Activated CD4-positive, alpha-beta T cell treated with anti-CD3 and anti-CD28 coated beads, Interleukin-2, amount 50 U/mL, for 4 hours (primary cell): ENCODE results near the gene SLC13A3.

Source experiments
- DNase-seq, 2 experiments: peaks; one replicate each; pipeline ENCODE4 v3.0.0-alpha.2; 2020

Gene SLC13A3

DNA sequence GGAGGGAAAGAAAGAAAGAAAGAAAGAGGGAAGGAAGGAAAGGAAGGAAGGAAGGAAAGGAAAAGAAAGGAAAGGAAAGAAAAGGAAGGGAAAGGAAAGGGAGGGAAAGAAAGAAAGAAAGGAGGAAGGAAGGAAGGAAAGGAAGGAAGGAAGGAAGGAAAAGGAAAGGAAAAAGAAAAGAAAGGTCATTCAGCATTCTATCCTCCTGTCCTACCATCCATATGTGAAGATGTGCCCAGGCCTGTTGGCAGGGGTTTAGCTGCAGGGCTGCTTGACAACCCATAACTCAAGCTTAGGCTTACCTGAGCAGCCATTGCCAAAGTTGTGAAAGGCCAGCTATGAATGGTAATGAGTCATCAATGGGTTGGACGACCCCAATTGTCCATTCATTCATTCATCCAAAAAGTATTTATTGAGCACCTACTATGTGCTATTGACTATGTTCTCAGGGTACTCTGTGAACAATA lies 50.9 kb downstream of the SLC13A3 start:
- DNase-seq: no peak

DNA sequence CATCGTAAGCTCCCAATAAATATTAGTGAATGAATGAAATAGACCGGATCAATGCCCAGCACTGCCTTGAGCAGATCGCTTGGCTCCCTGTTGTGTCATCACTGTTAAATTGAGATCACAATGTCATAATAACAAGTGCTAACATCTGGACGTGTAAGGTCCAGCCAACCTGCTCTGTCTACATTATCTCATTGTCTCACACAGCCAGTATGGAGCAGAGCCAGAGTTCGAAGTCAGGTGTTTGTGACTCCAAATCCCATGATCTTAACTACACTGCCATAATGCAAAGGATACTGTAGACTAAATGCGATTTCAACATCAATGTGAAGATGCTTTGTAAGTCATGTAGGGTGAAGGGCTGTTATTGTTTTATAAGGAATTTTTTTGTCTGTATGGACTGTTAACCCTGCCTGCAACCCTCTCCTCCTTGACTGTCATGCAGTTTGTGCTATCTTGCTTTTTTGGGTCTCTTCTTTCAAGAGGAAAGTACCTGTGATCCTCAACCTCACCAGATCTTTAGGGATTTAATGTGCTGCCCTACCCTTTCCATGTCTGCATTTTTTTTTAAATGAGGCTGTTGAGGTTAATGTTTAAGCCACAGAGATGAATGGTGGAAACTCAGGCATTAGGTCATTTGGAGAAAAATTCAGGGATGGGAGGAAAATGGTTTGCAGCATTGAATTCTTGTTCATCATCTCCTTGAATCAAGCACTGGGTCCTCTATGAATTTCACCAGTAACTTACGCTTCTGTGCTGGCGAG lies 51.9 kb downstream of the SLC13A3 start:
- no peak for DNase-seq

DNA sequence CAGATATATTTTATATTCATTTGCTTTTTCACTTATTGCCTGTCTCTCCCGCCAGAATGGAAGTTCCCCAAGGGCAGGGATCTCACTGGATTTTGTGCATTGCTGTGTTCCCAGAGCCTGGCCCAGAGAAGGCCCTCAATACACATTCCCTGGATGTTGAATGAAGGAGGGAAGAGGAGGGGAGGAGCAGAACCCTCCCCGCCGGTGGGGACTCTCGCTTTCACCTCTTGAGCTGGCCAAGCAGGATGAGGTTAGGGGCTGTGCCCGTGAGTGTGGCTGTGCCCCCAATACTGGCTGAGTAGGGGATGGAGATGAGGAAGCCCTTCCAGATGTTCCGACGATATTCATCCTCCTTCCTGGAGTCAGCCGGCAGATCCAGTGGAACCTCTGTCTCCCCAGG lies 55.3 kb downstream of the SLC13A3 start:
- no peak for DNase-seq

- no peak for DNase-seq
These were observed 56.5 kb downstream of the SLC13A3 start for GRCh38 chr20:46594725-46595124.

DNA sequence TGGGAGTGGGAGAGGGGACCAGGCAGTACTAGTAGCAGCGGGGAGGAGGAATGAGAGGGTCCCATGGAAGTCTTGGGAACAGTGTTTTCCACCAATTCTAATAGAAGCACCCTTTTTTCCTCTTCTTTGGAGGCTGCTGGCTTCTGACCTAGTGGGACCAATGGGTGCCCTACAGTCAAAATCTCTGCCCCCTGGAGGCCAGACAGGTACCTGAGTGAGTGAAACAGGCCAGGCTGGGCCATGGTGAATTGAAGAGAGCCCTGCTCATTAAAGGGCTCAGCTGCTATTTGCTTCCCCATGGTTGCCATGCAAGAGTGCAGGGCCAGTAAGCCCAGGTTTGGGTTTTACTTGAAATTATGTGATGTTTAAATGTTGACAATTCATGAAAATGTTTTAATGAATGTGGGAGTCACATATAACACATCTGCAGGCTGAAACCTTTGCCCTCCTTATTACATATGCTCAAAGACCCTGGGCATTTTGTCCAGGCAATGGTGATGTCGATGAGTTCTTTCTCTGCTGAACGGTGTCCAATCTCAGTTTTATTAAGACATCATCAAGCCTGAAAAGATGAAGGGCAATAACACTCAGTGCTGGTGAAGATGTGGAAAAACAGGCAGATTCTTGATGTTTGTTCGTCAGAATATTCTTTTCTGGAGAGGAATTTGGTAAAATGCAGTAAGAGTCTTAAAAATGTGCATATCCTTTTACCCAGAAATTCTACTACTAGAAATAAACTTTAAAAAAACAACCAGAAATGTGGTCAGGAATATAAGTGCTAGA lies 58.5 kb downstream of the SLC13A3 start:
- DNase-seq: no peak

DNA sequence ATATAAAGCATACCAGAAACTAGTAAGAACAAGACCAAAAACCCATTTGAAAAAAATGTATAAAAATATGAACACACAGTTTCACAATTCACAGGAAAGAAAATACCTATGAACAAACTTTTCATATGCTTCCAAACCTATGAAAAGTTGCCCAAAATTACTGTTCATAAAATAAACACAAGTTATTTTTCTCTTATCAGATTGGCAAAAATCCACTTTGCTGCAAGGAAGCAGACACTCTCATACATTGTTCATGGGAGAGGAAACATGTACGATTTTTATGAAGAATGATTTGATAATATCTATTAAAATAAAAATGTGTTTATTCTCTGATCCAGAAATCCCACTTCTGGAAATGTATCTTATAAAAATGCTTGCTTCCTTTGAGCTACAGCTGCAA lies 60.8 kb downstream of the SLC13A3 start:
- DNase-seq: no peak

- no peak for DNase-seq
These were observed 62.4 kb downstream of the SLC13A3 start for GRCh38 chr20:46588532-46589511.

DNA sequence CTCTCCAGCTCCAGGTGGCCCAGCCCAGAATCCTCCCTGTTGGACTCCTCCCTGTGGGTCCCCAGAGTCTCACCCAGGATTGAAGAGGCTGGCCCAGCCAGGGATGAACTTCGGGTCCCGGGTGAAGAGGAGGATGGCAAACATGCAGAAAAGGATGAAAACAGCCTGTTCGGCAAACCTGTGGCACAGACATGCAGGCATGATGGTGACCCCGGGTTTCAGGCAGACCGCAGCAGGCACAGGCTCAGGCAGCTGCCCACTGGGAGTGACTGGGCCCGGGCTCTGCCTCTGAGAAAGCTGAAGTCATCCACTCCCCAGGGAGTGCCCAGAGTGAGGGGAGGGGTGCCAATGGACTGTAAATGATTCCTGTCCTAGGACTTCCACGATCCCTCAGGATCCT lies 63.3 kb downstream of the SLC13A3 start:
- no peak for DNase-seq

- DNase-seq: no peak
These were observed 64.5 kb downstream of the SLC13A3 start for GRCh38 chr20:46586724-46587123.

DNA sequence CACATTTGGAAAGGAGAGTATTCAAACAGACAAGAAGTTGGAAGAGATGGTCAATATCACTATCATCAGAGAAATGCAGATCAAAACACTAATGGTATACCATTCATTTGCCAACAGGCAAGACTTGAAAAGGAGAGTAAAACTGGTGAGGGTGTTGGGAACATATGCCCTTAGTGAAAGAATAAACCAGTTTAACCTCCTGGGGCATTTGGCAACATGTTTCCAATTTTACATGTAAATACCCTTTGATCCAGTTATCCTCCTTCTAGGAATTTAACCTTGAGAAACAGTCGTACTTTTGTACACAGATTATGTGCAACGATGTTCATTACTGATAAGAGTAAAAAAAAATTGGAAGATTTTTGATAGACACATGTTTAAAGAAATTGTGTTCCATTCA lies 66.8 kb downstream of the SLC13A3 start:
- no peak for DNase-seq

- no peak for DNase-seq
These were observed 67.6 kb downstream of the SLC13A3 start for GRCh38 chr20:46583411-46584214.

DNA sequence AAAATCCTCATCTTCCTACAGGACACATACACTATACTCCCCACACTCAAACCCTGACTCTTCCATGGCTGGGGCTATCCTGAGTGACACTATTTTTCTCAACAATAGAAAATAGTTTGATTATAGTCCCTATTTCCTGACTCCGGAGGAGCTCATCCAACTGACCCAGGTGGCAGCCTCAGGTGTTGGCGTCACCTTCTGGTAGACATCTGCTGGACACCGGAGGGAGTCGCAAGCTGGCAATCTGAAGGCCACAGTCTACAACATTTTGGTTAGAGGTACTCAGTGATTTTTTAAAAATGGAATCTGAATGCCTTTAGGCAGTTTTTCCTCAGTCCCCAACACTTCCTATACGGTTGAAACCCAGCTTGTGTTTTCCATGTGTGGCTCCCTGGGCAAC lies 68.6 kb downstream of the SLC13A3 start:
- DNase-seq: no peak

DNA sequence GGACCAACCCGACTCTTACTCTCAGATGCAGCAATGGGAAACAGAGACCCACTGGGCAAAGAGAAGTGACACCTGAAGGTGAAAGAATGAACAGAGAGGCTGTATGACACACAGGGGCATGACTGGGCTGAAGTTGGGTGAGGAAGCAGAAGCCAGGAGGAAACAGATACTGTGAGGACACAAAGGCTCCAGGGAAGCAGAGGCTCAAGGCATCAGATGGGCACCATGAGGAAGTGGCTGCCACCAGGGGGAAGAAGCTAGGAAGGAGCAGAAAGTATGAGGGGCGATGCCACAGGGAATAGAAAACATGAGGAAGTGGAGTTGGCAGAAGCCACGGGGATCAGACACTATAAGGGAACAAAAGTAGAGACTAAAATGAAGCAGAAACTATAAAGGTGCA lies 69.9 kb downstream of the SLC13A3 start:
- DNase-seq: no peak

GRCh38 chr20:46580613-46581205 lies 70.5 kb downstream of the SLC13A3 start:
- no peak for DNase-seq

DNA sequence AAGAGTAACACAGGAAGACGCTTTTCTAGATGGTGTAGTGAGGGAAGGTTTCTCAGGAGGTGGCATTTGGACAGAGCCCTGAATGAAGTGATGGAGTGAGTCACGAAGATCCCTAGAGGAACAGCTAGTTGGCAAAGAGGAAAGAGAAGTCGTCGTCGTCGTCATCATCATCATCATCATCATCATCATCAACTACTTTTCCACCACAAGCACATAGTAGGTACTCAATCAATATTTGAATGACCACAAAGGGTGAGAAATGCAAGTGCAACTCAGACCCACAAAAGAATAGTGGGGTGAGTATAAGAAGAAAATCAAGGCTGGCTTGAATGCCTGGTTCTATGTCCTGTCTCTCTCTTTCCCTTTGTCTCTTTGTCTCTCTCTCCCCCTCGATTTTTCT lies 72.5 kb downstream of the SLC13A3 start:
- no peak for DNase-seq

DNA sequence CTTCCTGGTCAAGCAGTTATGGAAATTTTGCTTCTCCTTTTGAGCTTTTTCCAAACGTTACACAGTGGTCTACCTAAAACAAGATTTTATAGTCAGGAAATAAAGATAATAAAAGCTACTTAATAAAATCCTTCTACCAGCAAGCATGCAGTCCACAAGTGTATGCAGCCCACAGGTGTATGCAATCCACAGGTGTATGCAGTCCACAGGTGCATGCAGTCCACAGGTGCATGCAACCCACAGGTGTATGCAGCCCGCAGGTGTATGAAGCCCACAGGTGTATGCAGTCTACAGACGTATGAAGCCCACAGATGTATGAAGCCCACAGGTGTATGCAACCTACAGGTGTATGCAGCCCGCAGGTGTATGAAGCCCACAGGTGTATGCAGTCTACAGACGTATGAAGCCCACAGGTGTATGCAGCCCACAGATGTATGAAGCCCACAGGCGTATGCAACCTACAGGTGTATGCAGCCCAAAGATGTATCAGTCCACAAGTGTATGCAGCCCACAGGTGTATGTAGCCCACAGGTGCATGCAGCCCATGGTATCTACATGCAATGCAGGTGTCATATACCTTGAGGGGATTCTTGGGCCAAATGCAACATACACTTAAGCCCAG lies 74.4 kb downstream of the SLC13A3 start:
- DNase-seq: no peak

DNA sequence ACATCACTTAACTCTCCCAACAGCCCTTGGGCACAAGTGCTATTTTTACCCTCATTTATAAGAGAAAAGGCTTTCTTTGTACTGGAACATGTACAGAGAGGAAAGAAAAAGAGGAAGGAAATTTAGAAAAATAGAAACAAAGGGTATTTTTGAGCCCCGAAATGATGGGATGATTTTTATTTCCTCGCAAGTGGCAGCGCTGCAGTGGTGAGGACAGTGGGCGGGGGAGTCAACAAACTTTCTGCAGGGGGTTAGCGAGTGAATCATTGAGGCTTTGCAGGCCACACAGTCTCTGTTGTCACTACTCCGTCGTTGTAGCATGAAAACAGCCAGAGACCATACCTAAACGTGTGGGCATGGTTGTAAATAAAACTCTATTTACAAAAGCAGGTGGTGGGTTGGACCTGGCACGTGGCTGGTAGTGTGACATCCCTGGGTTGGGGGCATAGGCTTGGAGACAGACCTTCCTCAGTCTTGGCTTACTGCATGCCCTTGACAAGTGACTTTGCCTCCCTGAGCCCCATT lies 75.3 kb downstream of the SLC13A3 start:
- no peak for DNase-seq

DNA sequence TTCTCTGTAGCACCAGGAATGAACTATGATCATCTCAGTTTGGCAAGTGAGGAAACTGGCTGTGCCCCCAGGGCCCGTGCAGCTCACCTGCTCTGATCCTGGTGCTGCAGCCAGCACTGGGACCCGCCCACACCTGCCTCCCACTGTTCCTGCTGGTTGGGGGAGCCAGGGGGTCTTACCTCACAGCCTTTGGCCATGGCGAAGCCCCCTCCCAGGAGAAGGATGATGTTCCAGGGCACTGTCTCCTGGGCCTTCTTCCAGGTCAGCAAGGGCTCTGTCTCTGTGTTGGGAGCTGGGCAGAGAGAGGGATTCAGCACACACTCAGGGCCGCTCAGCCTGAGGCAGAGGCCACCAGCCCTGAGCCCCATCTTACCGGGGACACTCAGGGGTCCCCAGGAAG lies 75.9 kb downstream of the SLC13A3 start:
- DNase-seq: no peak

- DNase-seq: no peak
These were observed 77.3 kb downstream of the SLC13A3 start for GRCh38 chr20:46573788-46574584.

DNA sequence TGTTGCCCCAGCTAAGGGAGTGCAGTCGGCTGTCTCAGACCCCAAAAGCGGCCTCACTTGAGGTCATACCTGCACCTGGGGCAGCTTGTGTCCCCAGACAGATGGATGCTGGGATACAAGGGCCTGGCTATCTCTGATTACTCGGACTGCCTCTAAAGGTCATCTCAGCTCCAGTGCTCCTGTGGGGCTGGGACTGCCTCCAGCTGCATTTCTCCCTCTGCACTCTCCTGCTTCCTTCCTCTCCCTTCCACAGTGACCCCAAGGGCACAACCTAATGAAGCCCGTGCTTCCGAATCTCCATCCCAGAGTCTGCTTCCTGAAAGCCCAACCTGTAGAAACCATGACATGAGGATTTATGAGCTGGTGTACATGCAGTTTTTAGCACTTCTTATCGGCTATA lies 78.0 kb downstream of the SLC13A3 start:
- DNase-seq: no peak
